Gastroesophageal sphincter (tissue), 4 donors: Measurements from ENCODE around the gene FBLN1. TPM values are rescaled to one million over a fixed set of nuclear protein-coding genes. Genes with fewer than 3 reads are reported as not detected.

Experiments used
- ATAC-seq: fragments of 150-250 bp; one replicate; pipeline ENCODE4 v1.9.1; 2016; ENCODE audit warnings: mild to moderate bottlenecking, moderate library complexity
- H3K27ac ChIP-seq, 4 donors: fragments of 200-600 bp; sonication (generic) in 3 of 4; 1 replicate in 3 of 4; 2 replicates in 1 of 4; pipeline ENCODE4 v1.5.1; 2016 to 2019
- H3K27me3 ChIP-seq: fragments of 200-600 bp; sonication (generic); one replicate; pipeline ENCODE4 v1.5.1; 2019
- H3K36me3 ChIP-seq, 2 donors: fragments of 200-600 bp; sonication (generic); one replicate each; pipeline ENCODE4 v1.5.1; 2019; ENCODE audit warnings: control low read depth in 1 of 2
- H3K4me1 ChIP-seq, 3 donors: fragments of 200-600 bp; sonication (generic); 1 replicate in 2 of 3; 2 replicates in 1 of 3; pipeline ENCODE4 v1.5.1; 2016 to 2019; ENCODE audit warnings: control low read depth in 2 of 3
- H3K4me3 ChIP-seq, 2 donors: fragments of 200-600 bp; sonication (generic); one replicate each; pipeline ENCODE4 v1.5.1; 2019; ENCODE audit warnings: mild to moderate bottlenecking in 1 of 2, moderate library complexity in 1 of 2
- H3K9me3 ChIP-seq, 3 donors: fragments of 200-600 bp; sonication (generic); one replicate each; pipeline ENCODE4 v1.5.1; 2017 to 2019; ENCODE audit warnings: control low read depth in 2 of 3
- EP300 ChIP-seq: sonication (generic); formaldehyde crosslinking; IDR thresholded peaks from one replicate; pipeline ENCODE4 v1.6.1; 2017; ENCODE audit warnings: antibody characterized with exemption, mild to moderate bottlenecking
- POLR2A ChIP-seq, 2 donors: fragments of 450-650 bp; IDR thresholded peaks; one replicate each; pipeline ENCODE4 v1.6.1; 2017; ENCODE audit warnings: antibody characterized with exemption in 2 of 2, mild to moderate bottlenecking in 2 of 2, moderate library complexity in 1 of 2
- POLR2AphosphoS5 ChIP-seq: sonication (generic); formaldehyde crosslinking; IDR thresholded peaks from one replicate; pipeline ENCODE4 v1.6.1; 2017; ENCODE audit warnings: antibody characterized with exemption
- WGBS, 2 donors: methylation state at CpG; one replicate each; pipeline ENCODE4 v1.1.5; 2018; ENCODE audit warnings: low coverage in 1 of 2; 5-methylcytosine and 5-hydroxymethylcytosine counted together
- total RNA-seq, 4 donors: library from RNA; depleted of rRNA; stranded (reverse); fragments of >200 nt; gene quantifications; one replicate each; pipeline ENCODE4 v1.1.0, GENCODE V29; 2016
- TF ChIP-seq, protein P1 (sequence below), 4 experiments: fragments of 200-600 bp in 2 of 4; fragments of 450-650 bp in 2 of 4; sonication (generic) in 1 of 4; IDR thresholded peaks; one replicate each; pipeline ENCODE4 v1.5.1; 2017 to 2019; ENCODE audit warnings: antibody characterized with exemption in 4 of 4, mild to moderate bottlenecking in 2 of 4, moderate library complexity in 2 of 4

Gene FBLN1
- total RNA-seq, 4 donors from 2014 or later: 241 to 597 (median 382) TPM

DNA sequence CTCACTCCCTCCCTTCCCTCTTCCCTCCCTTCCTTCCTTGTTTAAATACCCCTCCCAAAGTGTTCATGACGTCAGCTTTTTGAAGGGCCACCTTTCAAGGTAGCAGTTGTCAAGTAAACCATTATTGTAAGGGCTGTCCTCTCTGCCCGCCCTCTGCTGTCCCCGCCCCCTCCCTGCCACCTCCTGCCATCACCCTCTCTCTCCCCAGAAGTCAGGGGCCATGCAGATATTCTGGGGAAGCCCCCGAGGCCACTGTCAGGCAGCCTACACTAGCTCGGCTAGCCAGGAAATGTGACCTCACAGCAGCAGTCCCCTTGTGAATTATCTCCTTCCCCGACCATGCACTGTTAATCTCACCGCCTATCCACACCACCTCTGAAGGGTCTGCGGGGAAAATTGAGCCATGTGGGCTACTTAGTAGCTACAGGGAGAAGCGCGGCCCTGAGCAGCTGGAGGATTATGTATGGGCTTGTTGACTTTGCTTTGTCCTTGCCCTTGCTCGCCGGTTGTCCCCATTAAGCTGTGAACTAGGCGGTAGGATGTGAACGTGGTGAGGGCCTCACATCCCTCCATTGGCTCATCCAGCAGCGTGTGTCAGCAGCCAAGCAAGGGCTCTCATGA lies 126.9 kb downstream of the FBLN1 start:
- Histone ChIP-seq H3K36me3 (peaks cover 0 to 7% of the 10 kb centered on the region in 2 donors), H3K27ac (no peak overlapping the region), H3K4me3 (no peak overlapping the region), H3K4me1 (no peaks in the 10 kb centered on the region), H3K9me3 (no peaks in the 10 kb centered on the region), H3K27me3 (peaks cover 96% of the 10 kb centered on the region)
- TF ChIP-seq EP300: no peak
- TF ChIP-seq POLR2AphosphoS5: no peak
- TF ChIP-seq, protein P1, sequence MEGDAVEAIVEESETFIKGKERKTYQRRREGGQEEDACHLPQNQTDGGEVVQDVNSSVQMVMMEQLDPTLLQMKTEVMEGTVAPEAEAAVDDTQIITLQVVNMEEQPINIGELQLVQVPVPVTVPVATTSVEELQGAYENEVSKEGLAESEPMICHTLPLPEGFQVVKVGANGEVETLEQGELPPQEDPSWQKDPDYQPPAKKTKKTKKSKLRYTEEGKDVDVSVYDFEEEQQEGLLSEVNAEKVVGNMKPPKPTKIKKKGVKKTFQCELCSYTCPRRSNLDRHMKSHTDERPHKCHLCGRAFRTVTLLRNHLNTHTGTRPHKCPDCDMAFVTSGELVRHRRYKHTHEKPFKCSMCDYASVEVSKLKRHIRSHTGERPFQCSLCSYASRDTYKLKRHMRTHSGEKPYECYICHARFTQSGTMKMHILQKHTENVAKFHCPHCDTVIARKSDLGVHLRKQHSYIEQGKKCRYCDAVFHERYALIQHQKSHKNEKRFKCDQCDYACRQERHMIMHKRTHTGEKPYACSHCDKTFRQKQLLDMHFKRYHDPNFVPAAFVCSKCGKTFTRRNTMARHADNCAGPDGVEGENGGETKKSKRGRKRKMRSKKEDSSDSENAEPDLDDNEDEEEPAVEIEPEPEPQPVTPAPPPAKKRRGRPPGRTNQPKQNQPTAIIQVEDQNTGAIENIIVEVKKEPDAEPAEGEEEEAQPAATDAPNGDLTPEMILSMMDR (IDR thresholded peaks at IDR 0.05): no peak
- no peak for TF ChIP-seq POLR2A (IDR thresholded peaks at IDR 0.05)
- WGBS, 2 donors: 50 to 66% methylated on average over 2 to 6 of the region's 15 CpGs
- ATAC-seq: no peak

DNA sequence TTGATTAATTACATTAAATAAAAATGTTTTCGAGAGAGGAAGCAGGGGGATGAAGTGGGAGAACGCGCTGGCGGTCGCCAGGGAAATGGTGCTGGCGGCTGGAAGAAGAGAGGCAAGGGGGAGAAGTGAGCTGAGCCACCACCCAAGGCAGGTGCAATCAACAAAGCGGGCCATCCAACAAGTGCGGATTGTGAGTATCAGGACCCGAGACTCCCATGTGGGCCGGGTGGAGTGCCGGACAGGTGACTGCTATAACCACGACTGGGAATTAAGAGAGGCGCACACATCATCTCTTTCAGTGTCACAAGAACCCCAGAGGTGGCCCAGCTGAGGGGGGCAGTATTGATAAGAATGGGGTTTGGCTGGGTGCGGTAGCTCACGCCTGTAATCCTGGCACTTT lies 127.8 kb downstream of the FBLN1 start:
- no peak for ATAC-seq
- Histone ChIP-seq H3K27me3 (peaks cover 88% of the 10 kb centered on the region), H3K4me1 (no peaks in the 10 kb centered on the region), H3K36me3 (peaks cover 0 to 7% of the 10 kb centered on the region in 2 donors), H3K4me3 (no peak overlapping the region), H3K27ac (no peak overlapping the region), H3K9me3 (no peaks in the 10 kb centered on the region)
- 94 to 100% methylated on average over 4 to 12 of the region's 15 CpGs for WGBS, 2 donors
- TF ChIP-seq POLR2AphosphoS5 (no peak), EP300 (no peak), POLR2A (IDR thresholded peaks at IDR 0.05) (no peak)
- TF ChIP-seq, protein P1 (IDR thresholded peaks at IDR 0.05): no peak

DNA sequence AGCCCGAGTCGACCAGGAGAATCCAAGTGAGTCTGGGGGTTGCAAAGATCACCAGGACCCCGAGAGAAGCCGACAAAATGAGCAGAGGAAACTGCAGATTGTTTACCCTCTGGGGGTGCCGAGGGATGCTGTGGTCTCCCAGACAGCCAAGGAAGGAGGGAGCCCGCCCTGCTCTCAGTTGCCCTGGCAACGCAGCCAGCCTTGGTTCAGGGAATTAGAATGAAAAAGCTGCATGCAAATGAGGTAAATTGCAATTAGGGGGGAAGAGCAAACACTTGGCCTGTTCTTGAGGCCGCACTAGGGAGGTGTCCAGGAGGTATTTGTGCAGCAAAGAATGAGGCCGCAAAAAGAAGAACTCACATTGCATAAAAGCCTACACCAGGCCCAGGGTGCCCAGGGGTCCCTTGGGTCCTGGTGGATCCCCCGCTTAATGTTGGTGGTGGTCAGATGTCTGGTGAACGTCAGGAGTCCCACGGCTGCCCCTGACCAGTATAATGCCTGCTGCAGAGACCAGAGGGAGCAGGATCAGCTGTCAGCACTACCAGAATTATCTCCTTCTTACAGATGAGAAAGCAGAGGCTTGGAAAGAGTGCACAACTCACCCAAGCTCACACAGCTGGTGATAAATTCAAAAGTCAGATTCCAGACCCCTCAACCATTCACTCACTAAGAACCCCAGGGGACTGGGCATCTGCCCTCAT lies 128.6 kb downstream of the FBLN1 start:
- no peak for ATAC-seq
- 48 to 54% methylated on average over 9 to 10 of the region's 12 CpGs for WGBS, 2 donors
- Histone ChIP-seq H3K27ac (no peak overlapping the region), H3K4me3 (no peak overlapping the region), H3K4me1 (no peaks in the 10 kb centered on the region), H3K9me3 (no peaks in the 10 kb centered on the region), H3K27me3 (peaks cover 81% of the 10 kb centered on the region), H3K36me3 (peaks cover 0 to 7% of the 10 kb centered on the region in 2 donors)
- TF ChIP-seq EP300 (no peak), POLR2A (IDR thresholded peaks at IDR 0.05) (no peak), POLR2AphosphoS5 (no peak)
- TF ChIP-seq, protein P1 (IDR thresholded peaks at IDR 0.05): no peak

DNA sequence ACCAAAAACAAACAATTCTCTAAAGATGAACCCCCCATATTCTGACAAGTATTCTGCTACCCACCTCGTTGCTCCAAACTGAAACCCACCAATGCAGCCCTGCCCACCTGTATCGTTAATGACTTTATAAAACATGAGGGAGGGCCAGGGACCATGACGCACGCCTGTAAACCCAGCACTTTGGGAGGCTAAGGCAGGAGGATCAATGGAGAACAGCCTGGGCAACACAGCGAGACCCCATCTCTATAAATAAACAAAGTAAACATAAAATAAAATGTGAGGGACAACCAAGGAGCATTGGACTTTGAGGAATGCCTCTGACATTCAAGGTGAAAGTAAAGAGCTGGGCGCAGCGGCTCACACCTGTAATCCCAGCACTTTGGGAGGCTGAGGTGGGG lies 129.2 kb downstream of the FBLN1 start:
- H3K36me3 ChIP-seq: peaks cover 0 to 6% of the 10 kb centered on the region in 2 donors
- no peak for ATAC-seq
- H3K4me1 ChIP-seq: no peaks in the 10 kb centered on the region
- H3K27ac ChIP-seq: no peak overlapping the region
- H3K27me3 ChIP-seq: peaks cover 78% of the 10 kb centered on the region
- H3K4me3 ChIP-seq: no peak overlapping the region
- TF ChIP-seq POLR2AphosphoS5: no peak
- no peak for TF ChIP-seq POLR2A (IDR thresholded peaks at IDR 0.05)
- TF ChIP-seq, protein P1 (IDR thresholded peaks at IDR 0.05): no peak
- no peak for TF ChIP-seq EP300
- 87 to 100% methylated on average over 2 to 3 of the region's 7 CpGs for WGBS, 2 donors
- no peaks in the 10 kb centered on the region for H3K9me3 ChIP-seq
